ENCODE results near the gene RNASE12. TPM values are rescaled to one million over a fixed set of nuclear protein-coding genes. Genes with fewer than 3 reads are reported as not detected.

RNASE12 gene
- polyA plus RNA-seq, 1 of the 3 experiments (the other 2 are of a cell fraction) = not detected

- H3K27me3 ChIP-seq (ENCODE audit: insufficient read depth) = no peaks in the 10 kb centered on the region
- no peaks in the 10 kb centered on the region for H3K9me3 ChIP-seq
- no peak overlapping the region for H2AFZ ChIP-seq (ENCODE audit: low read depth)
- WGBS (ENCODE audit: low lambda C conversion rate) = 49% methylated on average over 4 of the region's 4 CpGs
- CTCF ChIA-PET = interaction anchor here (4.9 kb wide), 1 partner anchor 282 kb away, joined by 70 read pairs; no protein-coding TSS in a partner anchor
- H3K27ac ChIP-seq (ENCODE audit: low read depth in 2 of 2, low read length in 1 of 2) = no peak overlapping the region
- no peak for TF ChIP-seq ZBTB33 (IDR thresholded peaks at IDR 0.05; ENCODE audit: borderline replicate concordance, low read depth)
- no peak for TF ChIP-seq GABPA (IDR thresholded peaks at IDR 0.05; ENCODE audit: low read depth)
- TF ChIP-seq RAD21 (IDR thresholded peaks at IDR 0.05; ENCODE audit: low read length) = no peak
- TF ChIP-seq FOXM1 (IDR thresholded peaks at IDR 0.05; ENCODE audit: low read depth) = no peak
- TF ChIP-seq IRF3 (IDR thresholded peaks at IDR 0.05; ENCODE audit: low read depth, low read length) = no peak
- no peak for TF ChIP-seq YY1 (IDR thresholded peaks at IDR 0.05; ENCODE audit: low read depth)
- TF ChIP-seq REST (IDR thresholded peaks at IDR 0.05; ENCODE audit: low read depth, low read length) = no peak
- no peak for TF ChIP-seq MAX (IDR thresholded peaks at IDR 0.05; ENCODE audit: low read depth)
- TF ChIP-seq RCOR1 (IDR thresholded peaks at IDR 0.05; ENCODE audit: low read length) = no peak
- TF ChIP-seq CHD2 (IDR thresholded peaks at IDR 0.05; ENCODE audit: low read length, partially characterized antibody) = no peak
- TF ChIP-seq TCF12 (IDR thresholded peaks at IDR 0.05) = no peak
- no peak for TF ChIP-seq RFX5 (IDR thresholded peaks at IDR 0.05; ENCODE audit: low read length)
- no peak overlapping the region for H3K4me3 ChIP-seq (ENCODE audit: low read depth in 2 of 2, low read length in 1 of 2)
- H3F3A ChIP-seq (replicated peaks; ENCODE audit: insufficient read depth) = peaks cover 36% of the 10 kb centered on the region
- peaks cover 6% of the 10 kb centered on the region for H4K20me1 ChIP-seq (ENCODE audit: insufficient read depth)
- no peaks in the 10 kb centered on the region for H3K36me3 ChIP-seq (replicated peaks in 1 of 2; ENCODE audit: control insufficient read depth in 1 of 2, insufficient read depth in 2 of 2, low read length in 1 of 2)
- H3K4me1 ChIP-seq (ENCODE audit: control insufficient read depth in 1 of 2, insufficient read depth in 2 of 2, low read depth in 1 of 2, low read length in 1 of 2) = no peaks in the 10 kb centered on the region; a peak in 2 of 4 replicates
- H3K9me2 ChIP-seq = no peaks in the 10 kb centered on the region
- POLR2A ChIA-PET = no interaction called here
- peak overlapping the region; percentile 73; the same call in 1 of the 2 replicates for H3K4me2 ChIP-seq
- no peaks in the 10 kb centered on the region for H3K79me2 ChIP-seq (ENCODE audit: insufficient read depth)
- no peak overlapping the region for H3K9ac ChIP-seq
- DNase-seq = no peak
Observed at GRCh38 chr14:20611277-20611676, 20.1 kb upstream of the RNASE12 start.
